ENCODE results near the gene ARMC3. TPM values are rescaled to one million over a fixed set of nuclear protein-coding genes. Genes with fewer than 3 reads are reported as not detected.
"Not testable (repeated sequence)": the region's sequence is repeated elsewhere in the genome, so short reads cannot be mapped to it uniquely, and the experiment has no call there.

ARMC3 gene
- polyA plus RNA-seq, 6 donors from 2014 or later = not detected

DNA sequence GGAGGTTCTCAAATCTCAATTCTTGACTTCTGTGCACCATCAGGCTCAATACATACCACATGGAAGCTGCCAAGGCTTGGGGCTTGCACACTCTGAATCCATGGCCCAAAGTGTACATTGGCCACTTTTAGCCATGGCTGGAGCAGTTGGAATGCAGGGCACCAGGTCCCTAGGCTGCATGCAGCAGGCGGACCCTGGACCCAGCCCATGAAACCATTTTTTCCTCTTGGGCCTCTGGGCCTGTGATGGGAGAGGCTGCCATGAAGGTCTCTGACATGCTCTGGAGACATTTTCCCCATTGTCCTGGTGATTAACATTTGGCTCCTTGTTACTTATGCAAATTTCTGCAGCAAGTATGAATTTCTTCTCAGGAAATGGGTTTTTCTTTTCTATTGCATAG lies 19.0 kb upstream of the ARMC3 start:
- Mint-ChIP-seq H3K4me3 (peak overlapping the region in 1 of 8 donors; percentile 30), H3K27me3 (peaks cover 0 to 8% (median 2%) of the 10 kb centered on the region in 3 donors), H3K4me1 (no peaks in the 10 kb centered on the region), H3K27ac (no peak overlapping the region), H3K9me3 (peaks cover 14 to 43% (median 37%) of the 10 kb centered on the region in 7 donors), H3K36me3 (peaks cover 15 to 31% of the 10 kb centered on the region in 2 donors)
- ATAC-seq (ENCODE audit: low read depth in 2 of 2) (no peak), DNase-seq (no peak)

DNA sequence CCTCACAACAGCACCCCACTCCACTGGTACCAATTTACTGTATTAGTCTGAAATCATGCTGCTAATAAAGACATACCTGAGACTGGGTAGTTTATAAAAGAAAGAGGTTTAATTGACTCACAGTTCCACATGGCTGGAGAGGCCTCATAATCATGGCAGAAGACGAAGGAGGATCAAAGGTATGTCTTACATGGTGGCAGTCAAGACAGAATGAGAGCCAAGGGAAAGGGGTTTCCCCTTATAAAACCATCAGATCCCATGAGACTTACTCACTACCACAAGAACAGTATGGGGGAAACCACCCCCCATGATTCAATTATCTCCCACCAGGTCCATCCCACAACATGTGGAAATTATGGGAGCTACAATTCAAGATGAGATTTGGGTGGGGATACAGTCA lies 18.2 kb upstream of the ARMC3 start:
- Mint-ChIP-seq H3K36me3 (peaks cover 15 to 31% of the 10 kb centered on the region in 2 donors), H3K27ac (peak overlapping the region in 1 of 6 donors; percentile 24), H3K9me3 (peaks cover 14 to 42% (median 37%) of the 10 kb centered on the region in 7 donors)
- DNase-seq; ATAC-seq (ENCODE audit: low read depth in 2 of 2); H3K4me1 Mint-ChIP-seq; H3K4me3 Mint-ChIP-seq; H3K27me3 Mint-ChIP-seq: not testable (repeated sequence)

DNA sequence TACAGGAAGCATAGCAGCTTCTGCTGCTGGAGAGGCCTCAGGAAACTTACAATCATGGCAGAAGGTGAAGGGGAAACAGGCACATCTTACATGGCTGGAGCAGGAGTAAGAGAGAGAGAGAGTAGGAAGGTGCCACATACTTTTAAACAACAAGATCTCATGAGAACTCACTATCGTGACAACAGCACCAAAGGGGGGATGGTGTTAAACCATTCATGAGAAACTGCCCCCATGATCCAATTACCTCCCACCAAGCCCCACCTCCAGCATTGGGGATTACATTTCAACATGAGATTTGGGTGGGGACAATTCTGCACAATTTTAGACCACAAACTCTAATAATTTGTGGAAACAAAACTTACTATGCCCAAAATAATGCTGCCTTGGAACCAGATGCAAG lies 16.8 kb upstream of the ARMC3 start:
- Mint-ChIP-seq H3K9me3 (peaks cover 14 to 34% (median 31%) of the 10 kb centered on the region in 7 donors), H3K4me1 (no peaks in the 10 kb centered on the region), H3K27me3 (peaks cover 0 to 8% (median 0%) of the 10 kb centered on the region in 3 donors), H3K27ac (no peak overlapping the region), H3K36me3 (peaks cover 10 to 23% of the 10 kb centered on the region in 2 donors), H3K4me3 (no peak overlapping the region)
- DNase-seq = no peak
- ATAC-seq (ENCODE audit: low read depth in 2 of 2) = no peak

DNA sequence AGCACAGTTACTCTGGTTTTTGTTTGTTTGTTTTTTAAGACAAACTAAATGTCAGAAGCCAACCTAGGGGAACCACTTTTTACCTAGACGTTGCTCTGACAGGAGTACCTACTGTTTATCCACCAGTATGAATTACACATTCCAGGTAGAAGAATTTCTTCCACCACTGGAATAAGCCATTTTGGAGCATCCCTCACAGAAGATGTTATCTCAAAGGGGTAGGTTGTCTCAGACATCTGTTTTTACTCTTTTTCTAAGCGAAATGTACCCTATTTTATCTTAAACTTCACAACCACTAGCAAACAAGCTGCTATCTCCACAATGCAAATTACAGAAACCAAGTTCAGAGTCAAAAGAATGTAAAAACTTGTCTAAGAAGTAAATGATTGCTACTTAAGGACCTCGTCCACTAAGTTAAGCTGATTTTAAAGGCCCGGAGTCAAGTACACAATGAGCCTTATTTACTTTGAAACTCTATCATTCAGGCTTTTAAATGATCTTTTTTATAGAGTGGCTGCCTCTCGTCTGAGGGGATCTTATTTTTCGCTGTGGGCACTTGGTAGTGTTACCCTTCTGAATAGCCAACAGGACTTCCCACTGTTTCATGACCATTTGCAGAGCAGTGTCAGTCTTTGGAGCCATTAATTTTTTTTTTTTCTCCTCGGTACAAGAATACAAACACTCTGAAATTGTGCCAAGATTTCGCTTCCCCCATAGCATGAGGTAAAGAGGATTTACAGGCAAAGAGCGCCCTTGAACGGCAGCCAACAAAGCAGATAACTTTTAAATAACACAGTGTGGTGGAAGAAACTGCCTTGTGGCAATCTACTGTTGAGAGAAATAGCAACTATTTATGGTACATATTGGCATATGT lies 15.7 kb upstream of the ARMC3 start:
- no peak for DNase-seq
- Mint-ChIP-seq H3K36me3 (peaks cover 10 to 23% of the 10 kb centered on the region in 2 donors), H3K27me3 (peaks cover 0 to 8% (median 0%) of the 10 kb centered on the region in 3 donors), H3K27ac (no peak overlapping the region), H3K9me3 (peaks cover 14 to 34% (median 30%) of the 10 kb centered on the region in 7 donors), H3K4me1 (no peaks in the 10 kb centered on the region), H3K4me3 (no peak overlapping the region)
- ATAC-seq (ENCODE audit: low read depth in 2 of 2) = no peak

DNA sequence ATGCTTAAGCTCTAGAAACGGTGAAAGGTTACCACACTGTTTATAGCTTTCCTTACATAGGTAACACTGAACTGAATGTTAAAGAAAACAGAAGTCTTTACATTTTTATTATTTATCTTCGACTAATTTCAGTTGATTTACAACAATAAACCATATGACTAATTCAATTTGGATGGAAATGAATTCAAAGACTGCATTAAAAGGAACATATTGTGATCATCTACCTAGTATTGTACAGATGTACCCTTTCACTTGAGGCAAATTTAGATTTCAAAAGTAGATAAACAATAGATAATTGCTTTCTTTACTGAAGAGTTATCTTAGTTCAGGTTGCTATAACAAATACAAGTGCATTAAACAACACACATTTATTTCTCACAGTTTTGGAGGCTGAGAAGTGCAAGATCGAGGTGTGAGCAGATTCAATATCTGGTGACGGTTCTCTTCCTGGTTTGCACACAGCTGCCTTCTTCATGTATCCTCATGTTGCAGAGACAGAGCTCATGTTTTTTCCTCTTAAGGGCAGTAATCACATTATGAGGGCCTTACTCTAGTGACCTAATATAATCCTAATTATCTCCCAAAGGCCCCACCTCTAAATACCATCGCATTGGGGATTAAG lies 15.0 kb upstream of the ARMC3 start:
- Mint-ChIP-seq H3K9me3 (peaks cover 8 to 28% (median 23%) of the 10 kb centered on the region in 7 donors), H3K27me3 (peaks cover 0 to 8% (median 0%) of the 10 kb centered on the region in 3 donors), H3K27ac (no peak overlapping the region), H3K4me3 (no peak overlapping the region), H3K4me1 (no peaks in the 10 kb centered on the region), H3K36me3 (peaks cover 4 to 16% of the 10 kb centered on the region in 2 donors)
- DNase-seq (no peak), ATAC-seq (ENCODE audit: low read depth in 2 of 2) (no peak)

DNA sequence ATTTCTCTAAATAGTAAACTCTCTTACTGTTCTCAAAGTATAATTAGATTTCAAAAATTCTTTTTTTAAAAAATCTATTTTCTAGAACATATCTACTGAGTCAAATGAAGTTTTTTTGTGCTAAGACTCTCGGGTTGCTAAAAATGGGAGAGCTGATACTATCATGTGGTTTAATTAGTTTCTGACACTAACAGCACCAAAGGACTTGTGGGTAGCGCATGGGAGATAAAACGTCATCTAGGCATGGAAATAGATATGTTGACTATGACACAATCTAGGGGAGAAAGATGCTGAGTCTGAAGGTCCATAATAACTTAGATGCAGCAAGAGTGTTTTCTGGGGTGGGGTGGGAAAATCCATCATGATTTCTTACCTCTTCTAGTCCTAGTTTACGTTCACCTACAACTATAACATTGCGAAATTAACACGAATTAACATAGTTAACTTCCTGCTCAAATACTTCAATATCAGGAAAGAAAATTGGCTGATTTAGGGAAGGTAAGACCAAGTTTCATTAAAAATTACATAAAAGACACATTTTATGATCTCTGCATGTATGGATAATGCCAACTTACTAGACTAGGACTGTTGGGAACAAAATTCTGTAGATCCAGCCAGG lies 14.3 kb upstream of the ARMC3 start:
- Mint-ChIP-seq H3K27me3 (peaks cover 0 to 8% (median 0%) of the 10 kb centered on the region in 3 donors), H3K4me3 (no peak overlapping the region), H3K4me1 (no peaks in the 10 kb centered on the region), H3K27ac (no peak overlapping the region), H3K36me3 (peaks cover 4 to 9% of the 10 kb centered on the region in 2 donors), H3K9me3 (peaks cover 5 to 21% (median 17%) of the 10 kb centered on the region in 7 donors)
- ATAC-seq (ENCODE audit: low read depth in 2 of 2) (no peak), DNase-seq (no peak)

DNA sequence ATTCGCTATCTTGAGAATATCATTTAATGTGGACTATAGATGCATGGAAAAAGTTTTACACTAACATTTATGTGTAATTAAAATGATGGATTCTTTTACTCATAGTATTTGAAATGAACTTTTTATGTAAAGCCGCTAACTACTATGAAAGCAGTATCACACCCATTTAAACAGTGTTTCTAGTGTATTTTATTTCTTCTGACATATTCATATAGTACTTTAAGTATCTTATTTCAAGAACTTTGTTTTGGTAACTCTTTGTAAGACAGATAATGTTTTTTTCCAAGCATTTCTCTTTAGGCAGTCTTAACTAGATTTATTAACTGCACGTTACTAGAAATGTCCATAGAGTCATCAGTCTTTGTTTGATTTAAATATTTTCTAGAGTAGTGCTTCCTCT lies 12.5 kb upstream of the ARMC3 start:
- no peak overlapping the region for H3K27ac Mint-ChIP-seq

DNA sequence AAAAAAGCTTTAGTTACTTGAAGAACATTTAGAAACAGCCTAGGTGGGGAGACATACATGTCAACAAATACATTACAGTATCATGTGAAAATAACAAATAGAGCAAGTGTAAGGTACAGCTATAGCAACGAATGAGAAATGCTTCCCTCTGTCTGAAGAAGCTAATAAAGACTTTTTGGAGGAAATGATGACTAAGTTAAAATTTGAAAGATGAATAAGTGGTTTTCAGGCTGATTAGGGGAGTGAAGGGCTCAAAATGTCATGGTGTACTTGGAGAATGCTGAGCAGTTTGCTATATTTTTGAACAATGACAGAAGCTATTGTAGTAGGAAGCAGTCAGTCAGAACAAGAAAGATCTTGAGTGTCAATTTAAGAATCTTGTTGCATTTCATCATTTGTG lies 2.8 kb upstream of the ARMC3 start:
- Mint-ChIP-seq H3K27ac (no peak overlapping the region), H3K4me3 (no peak overlapping the region), H3K4me1 (no peaks in the 10 kb centered on the region), H3K9me3 (peaks cover 0 to 15% (median 8%) of the 10 kb centered on the region in 7 donors), H3K27me3 (peaks cover 2 to 25% (median 20%) of the 10 kb centered on the region in 3 donors), H3K36me3 (no peaks in the 10 kb centered on the region)
- ATAC-seq (ENCODE audit: low read depth in 2 of 2) = no peak
- DNase-seq = no peak

More for the DNA sequence above, 12.5 kb upstream of the ARMC3 start:
- Mint-ChIP-seq H3K36me3 (peaks cover 4 to 9% of the 10 kb centered on the region in 2 donors), H3K4me1 (no peaks in the 10 kb centered on the region), H3K9me3 (peaks cover 0 to 8% (median 4%) of the 10 kb centered on the region in 7 donors), H3K27me3 (peaks cover 10 to 12% (median 10%) of the 10 kb centered on the region in 3 donors), H3K4me3 (no peak overlapping the region)
- no peak for DNase-seq
- no peak for ATAC-seq (ENCODE audit: low read depth in 2 of 2)

DNA sequence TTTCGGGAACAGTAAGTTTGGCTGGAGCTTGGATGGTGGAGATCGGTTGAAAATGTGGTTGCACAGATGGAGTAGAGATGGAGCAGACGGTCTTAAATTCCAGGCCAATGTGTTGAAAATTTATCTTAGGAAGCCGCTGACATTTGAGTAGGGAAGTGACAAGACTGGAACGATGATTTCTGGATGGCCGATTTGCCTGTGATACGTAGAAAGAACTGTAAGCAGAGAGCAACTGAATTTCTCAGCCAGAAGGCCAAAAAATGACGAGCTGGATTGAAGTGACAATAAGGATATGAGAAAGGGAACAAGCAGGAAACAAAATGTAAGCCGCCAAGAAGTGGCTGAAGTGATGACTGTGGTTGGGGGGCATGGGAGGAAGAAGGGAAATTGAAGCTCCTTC lies 687 bp upstream of the ARMC3 start:
- no peaks in the 10 kb centered on the region for H3K36me3 Mint-ChIP-seq
- H3K9me3 Mint-ChIP-seq = peaks cover 0 to 5% (median 3%) of the 10 kb centered on the region in 7 donors
- peaks cover 0 to 10% (median 0%) of the 10 kb centered on the region in 3 donors for H3K4me1 Mint-ChIP-seq
- H3K4me3 Mint-ChIP-seq = no peak overlapping the region
- peaks cover 0 to 15% (median 11%) of the 10 kb centered on the region in 3 donors for H3K27me3 Mint-ChIP-seq
- DNase-seq (no peak), ATAC-seq (ENCODE audit: low read depth in 2 of 2) (no peak)
- H3K27ac Mint-ChIP-seq = no peak overlapping the region

DNA sequence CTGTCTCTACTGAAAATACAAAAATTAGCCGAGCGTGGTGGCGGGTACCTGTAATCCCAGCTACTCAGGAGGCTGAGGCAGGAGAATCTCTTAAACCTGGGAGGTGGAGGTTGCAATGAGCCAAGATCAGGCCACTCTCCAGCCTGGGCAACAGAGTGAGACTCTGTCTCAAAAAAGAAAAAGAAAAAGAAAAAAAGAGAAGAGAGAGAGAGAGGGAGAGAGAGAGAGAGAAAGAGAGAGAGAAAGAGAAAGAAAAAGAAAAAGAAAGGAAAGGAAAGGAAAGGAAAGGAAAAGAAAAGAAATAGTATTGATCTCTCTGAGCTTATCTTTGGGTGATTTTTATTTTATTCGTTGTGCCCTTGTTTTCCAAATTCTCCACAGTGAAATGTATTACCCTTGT lies 1.2 kb downstream of the ARMC3 start:
- H3K36me3 Mint-ChIP-seq; H3K9me3 Mint-ChIP-seq; ATAC-seq (ENCODE audit: low read depth in 2 of 2); H3K27me3 Mint-ChIP-seq; DNase-seq: not testable (repeated sequence)
- Mint-ChIP-seq H3K27ac (peak overlapping the region in 1 of 6 donors; percentile 25), H3K4me1 (peaks cover 5 to 18% (median 8%) of the 10 kb centered on the region in 3 donors), H3K4me3 (peak overlapping the region in 1 of 8 donors; percentile 26)

DNA sequence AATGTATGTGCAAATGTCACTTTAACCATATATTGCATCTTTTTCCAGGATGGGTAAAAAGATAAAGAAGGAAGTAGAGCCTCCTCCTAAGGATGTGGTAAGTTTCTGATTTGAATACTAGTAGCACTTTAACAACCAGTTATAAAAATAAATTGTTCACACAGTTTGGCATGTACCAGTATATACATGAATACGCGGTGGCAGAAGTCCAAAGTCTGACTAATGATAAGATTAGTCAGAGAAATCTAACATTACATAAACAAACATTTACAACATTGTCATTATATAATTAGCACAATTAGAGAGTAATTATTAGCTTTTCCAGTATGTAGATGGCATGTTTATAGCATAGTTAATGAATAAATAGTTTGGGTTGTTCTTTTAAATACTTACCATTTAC lies 4.1 kb downstream of the ARMC3 start:
- Mint-ChIP-seq H3K4me3 (no peak overlapping the region), H3K36me3 (no peaks in the 10 kb centered on the region), H3K27me3 (peaks cover 0 to 12% (median 8%) of the 10 kb centered on the region in 3 donors), H3K9me3 (no peaks in the 10 kb centered on the region), H3K4me1 (peaks cover 5 to 18% (median 8%) of the 10 kb centered on the region in 3 donors), H3K27ac (no peak overlapping the region)
- DNase-seq (no peak), ATAC-seq (ENCODE audit: low read depth in 2 of 2) (no peak)

DNA sequence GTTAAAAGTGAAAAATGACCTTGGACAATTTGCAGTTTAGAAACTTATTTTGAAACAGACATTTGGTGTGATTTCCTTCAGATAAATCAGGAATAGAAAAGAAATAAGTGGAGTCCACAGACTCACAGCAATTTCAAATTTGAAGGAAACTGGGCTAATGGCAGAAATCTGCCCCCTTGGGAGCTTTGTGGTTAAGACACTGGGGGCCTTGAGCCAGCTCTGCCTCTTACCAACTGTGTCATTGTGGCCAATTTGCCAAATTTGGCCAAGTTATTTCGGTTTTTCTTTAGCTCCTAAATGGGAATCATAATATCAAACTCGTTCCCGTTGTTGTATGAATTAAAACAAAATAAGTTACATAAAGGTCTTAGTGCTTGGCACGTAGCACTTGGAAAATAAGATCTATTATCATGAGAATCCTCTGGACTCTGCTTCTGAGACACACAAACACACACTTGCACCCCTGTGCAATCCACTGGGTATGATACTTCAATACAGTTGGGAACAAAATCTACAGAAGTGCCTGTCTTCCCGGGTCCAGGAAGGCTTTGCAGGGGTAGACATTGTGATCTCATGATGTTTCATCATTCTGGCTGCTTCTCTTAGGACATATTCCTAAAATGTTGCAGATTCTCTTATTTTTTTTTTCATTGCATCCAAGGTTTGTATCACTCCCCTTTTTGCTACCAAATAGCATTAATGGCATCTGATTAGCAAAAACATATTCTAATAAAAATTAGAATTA lies 4.9 kb downstream of the ARMC3 start:
- Mint-ChIP-seq H3K36me3 (no peaks in the 10 kb centered on the region), H3K4me1 (peaks cover 5 to 18% (median 8%) of the 10 kb centered on the region in 3 donors), H3K9me3 (no peaks in the 10 kb centered on the region), H3K27ac (peak overlapping the region in 1 of 6 donors; percentile 10), H3K27me3 (peaks cover 1 to 12% (median 8%) of the 10 kb centered on the region in 3 donors), H3K4me3 (peak overlapping the region in 2 of 8 donors; percentile 6 to 32)
- DNase-seq (no peak), ATAC-seq (ENCODE audit: low read depth in 2 of 2) (no peak)

DNA sequence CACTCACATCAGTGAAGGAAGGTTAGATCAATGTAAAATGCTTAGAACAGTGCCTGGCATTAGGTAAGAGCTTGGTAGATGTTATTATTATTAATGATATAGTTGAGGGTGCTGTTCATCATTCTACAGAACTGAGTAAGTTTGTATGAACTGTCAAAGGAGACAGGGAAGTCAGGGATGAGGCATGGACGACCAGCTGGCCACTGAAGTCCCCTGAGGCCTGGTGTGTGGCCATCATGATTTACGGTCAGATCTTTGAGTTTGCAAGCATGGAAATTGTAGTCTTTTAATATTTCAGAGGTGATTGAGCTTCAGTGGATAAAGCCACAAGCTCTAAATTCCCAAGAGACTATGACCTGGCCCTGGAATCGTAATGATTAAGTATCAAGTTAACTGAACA lies 6.9 kb downstream of the ARMC3 start:
- Mint-ChIP-seq H3K4me3 (no peak overlapping the region), H3K4me1 (peaks cover 5 to 18% (median 8%) of the 10 kb centered on the region in 3 donors), H3K27me3 (peaks cover 2 to 16% (median 4%) of the 10 kb centered on the region in 3 donors), H3K36me3 (no peaks in the 10 kb centered on the region), H3K9me3 (no peaks in the 10 kb centered on the region), H3K27ac (no peak overlapping the region)
- ATAC-seq (ENCODE audit: low read depth in 2 of 2) = no peak
- no peak for DNase-seq
